EL (cell line): Measurements from ENCODE around the gene HSPA8.
"Not testable (repeated sequence)": the region's sequence is repeated elsewhere in the genome, so short reads cannot be mapped to it uniquely, and the experiment has no call there.

Experiments used
- DNase-seq: peaks from one replicate; pipeline ENCODE4 v3.0.0-alpha.2; 2016

Gene HSPA8

DNA sequence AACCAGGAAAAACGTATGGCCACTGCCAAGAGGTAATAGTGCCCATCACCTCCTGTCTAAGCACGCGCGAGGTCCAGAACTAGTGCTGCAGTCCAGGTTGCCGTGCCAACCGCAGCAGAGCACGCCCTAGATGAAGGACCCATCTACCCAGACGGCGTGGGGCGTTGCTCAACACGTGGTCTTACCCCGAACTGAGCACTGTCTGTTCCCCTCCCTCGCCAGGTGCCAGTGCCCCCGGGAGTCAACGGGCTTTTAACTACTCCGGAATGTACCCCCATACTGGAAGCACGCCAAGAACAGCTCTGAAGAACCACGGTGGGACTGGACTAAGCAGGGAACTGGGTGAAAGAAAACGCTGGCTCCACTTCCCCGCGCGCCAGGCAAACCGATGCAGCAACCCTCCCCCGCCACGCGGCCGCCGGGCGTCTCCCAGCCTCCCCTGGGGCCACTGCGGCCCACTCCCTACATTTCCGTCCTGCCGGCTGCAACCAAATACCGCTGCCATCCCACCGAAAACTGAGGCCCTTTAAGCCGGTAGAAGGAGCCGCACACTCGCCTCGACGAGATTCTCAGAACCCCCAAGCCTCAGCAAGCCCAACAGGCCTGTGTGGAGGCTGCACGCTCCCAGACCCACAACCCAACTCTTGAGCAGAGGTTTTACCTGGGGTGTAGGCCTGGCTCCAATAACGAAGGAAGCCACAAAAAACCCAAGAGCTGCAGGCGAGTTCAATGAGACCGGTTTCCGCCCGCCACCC, at the start of gene HSPA8:
TSS of gene HSPA8 (minus strand) at position 734 of the 755 bp plus-strand sequence. CDS start 812 bp downstream, outside the sequence.
- peak; percentile 62 for DNase-seq

DNA sequence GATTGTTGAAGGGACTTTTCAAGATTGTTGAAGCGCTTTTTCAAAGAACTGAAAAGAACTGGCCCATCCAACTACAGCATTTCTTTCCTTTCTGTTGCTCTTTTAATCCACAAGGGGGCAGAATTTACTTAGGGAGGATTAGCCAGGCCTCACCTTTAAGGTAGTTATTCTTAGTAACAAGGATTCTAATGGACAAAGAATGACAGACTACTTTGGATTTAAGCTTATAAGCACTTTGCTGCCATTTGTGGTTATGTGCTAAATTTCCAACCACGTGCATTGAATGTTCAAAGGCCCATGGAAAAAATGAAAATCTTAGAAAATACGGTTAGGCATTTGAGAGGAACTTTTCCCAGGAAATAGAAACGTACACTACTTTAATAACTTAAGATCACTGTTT, 49.5 kb upstream of the HSPA8 start:
- DNase-seq = peak; percentile 54

DNA sequence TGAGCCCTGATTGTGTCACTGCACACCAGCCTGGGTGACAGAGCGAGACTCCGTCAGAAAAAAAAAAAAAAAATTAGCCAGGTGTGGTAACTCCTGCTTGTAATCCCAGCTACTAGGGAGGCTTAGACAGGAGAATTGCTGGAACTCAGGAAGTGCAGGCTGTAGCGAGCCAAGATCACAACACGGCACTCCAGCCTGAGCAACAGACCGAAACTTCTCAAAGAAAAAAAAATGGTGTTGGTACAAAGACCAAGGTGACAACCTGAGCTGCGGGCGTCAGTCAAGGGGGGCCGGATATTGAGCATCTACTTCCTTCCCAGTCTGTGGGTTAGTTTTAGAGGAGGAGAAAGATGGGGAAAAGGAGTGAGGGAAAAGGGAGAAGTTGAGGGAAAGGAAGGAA, 48.5 kb upstream of the HSPA8 start:
- no peak for DNase-seq

DNA sequence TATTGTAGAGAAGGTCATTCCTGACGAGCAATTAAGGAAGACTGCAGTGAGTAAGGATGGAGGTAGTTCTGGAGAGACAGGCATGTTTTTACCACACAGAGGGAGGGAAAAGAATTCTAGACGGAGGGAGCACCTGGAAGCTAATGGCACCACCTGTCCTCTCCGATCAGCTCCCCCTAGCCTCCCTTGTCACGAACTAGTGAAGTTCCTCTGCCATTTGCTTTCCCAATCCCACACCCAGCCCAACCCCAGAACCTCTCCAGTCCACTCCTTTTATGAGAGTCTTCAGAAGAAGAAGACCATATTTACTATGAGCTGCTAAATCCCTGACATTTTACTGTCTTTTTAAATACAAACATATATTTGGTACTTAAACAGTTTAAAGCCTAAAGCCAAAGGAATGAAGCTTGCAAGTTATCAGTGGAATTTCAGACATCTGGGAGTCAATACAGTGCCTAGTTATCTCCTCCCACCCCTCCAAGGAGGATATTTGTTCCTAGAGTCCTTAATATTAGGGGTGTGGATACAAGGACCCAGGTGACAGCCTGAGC, 46.1 kb upstream of the HSPA8 start:
- DNase-seq = no peak

DNA sequence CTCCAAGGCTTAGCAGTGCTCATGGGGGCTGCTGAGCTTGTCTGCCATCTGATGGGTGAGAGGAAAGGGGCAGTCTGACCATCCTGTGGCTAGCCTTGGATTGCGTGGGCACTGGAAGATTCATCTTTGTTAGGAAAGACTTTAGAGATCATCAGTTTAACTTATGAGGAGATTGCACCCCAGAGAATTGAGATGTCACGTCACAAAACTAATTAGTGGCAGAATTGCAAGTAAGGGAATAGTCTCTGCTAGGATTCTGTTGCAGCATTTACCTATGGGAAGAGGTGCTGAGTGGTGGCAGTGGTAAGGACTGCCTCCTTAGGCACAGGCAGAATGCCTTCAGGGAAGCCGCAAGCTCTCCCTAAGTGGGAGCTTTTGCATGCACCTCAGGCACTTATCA, 42.8 kb upstream of the HSPA8 start:
- no peak for DNase-seq

DNA sequence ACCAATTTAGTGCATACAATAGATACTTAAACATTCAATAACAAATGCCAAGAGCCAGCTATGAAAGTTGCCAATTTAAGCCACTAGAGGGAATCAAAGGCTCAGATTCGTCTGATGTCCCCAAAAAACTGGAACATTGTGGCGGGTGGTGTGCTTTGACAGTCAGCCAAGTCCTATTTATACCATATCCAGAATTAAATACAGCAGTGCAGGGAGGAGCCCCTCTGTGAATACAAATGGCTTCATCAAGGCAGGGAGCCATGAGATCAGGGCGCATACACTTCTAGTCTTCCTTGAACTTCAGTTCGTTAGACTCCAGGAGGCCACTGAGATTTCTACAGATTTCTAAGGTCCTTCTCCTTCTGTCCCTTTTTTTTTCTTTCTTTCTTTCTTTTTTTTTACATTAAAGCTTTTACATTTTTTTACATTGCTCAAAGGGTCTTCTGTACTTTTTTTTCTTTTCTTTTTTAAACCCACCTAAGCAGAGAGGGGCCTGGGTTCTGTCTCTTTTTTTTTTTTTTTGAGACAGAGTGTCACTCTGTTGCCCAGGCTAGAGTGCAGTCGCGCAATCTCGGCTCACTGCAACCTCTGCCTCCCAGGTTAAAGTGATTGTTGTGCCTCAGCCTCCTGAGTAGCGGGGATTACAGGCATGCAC, 41.5 kb upstream of the HSPA8 start:
- peak; percentile 65 for DNase-seq

DNA sequence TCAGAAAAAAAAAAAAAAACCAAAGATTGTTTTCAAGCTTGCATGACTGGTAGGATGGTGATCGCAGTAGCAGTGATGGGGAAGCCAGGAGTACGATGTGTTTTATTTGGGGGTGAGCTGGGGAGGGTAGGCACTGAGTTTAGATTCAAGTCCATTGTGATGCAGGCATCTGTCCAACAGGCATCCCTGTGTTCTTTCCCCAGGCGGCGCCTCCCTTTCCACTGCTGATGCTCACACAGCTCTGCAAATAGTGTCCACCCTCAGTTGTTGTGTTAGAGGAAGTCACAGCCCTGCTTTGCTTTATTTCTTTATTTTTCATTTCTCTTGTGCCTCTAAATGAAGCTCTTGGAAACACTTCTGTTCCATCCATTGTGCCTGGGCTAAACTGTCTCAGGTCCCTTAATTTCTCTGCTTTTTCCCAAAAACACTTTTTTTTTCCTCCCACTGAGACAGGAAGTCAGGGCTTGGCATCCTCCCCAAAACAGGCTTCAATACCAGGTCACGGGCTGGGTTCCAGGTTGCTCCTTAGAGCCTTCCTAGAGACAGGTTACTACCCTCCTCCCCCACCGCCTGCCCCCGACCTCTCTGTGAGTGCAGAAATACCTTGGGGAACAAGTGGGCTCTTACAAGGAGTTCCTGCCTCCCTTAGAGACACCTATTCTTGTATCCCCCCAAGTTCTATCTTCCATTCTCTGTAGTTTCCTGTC, 38.6 kb upstream of the HSPA8 start:
- DNase-seq = no peak

DNA sequence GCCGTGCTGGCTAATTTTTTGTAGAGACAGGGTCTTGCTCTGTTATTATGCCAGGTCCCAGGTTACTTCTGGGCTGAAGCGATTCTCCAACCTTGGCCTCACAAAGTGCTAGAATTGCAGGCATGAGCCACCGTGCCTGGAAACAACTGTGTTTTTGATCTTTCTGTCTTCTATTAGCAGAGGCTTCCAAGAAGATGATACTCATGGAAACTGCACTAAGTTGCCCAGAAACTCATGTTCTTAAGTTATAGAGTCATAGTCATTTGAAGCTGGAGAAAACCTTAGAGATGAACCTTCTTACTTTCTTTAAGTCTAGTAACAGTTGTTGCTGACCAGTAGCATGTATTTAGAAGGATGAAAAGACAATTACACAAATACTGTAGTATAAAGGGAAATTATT, 37.1 kb upstream of the HSPA8 start:
- DNase-seq = no peak

DNA sequence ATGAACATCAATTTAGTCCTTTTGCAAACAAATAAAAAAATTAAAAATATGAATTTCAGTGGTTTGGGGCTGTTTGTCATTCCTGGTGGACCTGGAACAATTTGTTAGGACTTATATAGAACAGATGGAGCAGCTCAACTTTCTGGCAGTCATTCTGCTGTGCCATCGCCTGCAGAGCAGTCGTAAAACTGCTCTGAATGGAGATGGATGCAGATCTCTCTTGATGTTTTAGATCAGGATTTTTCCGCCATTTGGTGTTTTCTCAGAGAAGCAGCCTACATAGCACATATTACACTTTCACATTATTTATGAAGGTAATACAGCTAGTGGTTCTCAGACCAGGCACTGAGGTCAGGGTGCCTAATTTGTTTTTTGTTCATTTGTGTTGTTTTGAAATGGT, 31.8 kb upstream of the HSPA8 start:
- DNase-seq = no peak

DNA sequence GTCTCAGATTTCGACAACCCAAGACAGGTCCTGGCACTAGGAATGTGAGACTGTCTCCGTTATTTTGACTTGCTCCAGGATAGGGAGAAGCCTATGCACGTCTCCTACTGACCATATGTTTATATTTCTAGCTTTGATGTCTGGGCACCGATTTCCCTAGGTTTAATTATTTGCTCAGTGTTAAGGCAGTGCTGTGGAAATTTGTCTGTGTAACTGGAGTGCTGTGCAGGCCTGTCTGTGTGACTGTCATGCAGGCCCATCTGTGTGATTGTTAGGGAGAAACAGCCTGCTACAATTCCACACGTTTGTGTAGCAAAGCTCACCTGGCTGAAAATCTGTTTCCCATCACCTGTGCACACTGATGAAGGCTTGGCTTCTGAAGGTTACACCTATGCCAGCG, 29.6 kb upstream of the HSPA8 start:
- no peak for DNase-seq

DNA sequence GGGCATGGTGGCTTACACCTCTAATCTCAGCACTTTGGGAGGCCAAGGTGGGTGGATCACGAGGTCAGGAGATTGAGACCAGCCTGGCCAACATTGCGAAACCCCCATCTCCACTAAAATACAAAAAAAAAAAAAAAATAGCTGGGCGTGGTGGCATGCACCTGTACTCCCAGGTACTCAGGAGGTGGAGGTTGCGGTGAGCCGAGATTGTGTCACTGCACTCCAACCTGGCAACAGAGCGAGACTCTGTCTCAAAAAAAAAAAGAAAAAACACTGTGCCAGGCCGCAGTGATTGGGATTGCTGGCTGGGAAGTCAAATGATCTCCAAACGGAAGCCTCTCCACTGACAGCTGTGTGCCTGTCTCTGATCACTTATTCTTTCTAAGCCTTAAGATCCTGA, 28.2 kb upstream of the HSPA8 start:
- not testable (repeated sequence) for DNase-seq

DNA sequence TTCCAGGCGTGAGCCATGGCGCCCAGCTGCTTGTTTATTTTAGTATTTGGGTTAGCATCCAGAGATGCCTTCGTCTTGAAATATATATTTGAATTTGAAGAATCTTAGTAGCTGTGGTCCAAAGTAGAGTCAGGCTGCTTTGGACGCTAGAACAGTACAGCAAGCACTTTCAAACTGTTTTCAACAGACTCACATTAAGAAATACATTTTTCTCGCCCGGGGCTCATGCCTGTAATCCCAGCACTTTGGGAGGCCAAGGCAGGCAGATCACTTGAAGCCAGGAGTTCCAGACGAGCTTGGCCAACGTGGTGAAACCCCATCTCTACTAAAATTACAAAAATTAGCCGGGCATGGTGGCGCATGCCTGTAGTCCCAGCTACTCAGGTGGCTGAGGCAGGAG, 27.0 kb upstream of the HSPA8 start:
- DNase-seq = not testable (repeated sequence)

DNA sequence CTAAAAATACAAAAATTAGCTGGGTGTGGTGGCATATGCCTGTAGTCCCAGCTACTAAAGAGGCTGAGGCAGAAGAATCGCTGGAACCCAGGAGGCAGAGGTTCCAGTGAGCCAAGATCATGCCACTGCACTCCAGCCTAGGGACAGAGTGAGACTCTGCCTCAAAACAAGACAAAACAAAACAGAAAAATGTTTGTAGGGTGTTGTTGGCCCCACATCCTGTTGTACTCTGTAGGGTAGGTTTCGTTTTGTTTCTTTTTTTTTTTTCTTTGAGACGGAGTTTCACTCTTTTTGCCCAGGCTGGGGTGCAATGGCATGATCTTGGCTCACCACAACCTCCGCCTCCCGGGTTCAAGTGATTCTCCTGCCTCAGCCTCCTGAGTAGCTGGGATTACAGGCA, 25.7 kb upstream of the HSPA8 start:
- DNase-seq = not testable (repeated sequence)

DNA sequence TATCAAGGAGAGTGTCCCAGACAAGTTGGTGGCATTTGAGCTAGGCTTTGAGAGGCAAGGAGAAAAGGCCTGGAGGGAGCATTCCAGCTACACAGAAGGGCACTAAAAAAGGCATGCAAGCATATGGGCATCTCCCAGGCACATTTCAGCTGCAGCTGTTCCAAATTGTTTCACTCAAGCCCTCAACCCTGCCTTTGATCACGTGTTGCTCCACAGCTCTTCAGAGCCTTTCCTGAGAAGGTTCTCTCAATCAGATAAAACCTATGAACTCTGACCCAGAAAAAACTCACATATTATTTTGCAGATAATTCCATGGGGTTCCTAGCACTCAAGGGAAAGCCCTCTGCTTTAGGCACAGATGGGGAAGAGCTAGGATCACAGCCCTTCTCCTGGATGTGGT, 24.4 kb upstream of the HSPA8 start:
- DNase-seq = no peak

DNA sequence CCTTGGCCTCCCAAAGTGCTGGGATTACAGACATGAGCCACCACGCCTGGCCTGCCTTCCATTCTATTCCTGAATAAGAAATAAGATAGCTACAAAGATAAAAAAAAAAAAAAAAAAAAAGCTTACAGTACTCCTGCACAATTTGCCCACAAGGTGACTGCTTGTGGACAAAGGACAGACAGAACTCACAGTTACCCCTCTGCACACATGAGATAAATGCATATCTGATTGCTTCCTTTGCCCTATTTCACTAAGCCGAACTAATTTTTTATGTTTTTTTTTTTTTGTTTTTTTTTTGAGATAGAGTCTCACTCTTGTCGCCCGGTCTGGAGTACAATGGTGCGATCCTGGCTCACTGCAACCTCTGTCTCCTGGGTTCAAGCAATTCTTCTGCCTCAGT, 23.6 kb upstream of the HSPA8 start:
- no peak for DNase-seq

DNA sequence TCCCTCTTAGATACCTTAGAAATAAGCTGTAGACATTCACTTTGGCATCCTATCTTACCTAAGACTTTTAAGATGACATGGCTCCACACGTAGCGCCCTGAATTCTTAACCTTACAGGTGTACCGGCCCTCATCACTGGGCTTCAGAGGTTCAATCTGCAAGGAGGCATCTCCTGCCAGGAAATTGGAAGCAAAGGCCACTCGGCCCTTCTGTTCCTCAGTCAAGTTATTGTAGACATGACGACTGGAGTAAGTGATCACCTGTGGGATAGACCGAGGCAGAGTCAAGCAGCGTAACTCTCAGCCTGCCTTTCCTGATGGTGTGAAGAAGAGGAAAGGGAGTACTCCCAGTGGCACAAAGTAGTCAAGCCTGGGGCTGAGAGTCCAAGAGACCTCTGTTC, 22.5 kb upstream of the HSPA8 start:
- DNase-seq = no peak

DNA sequence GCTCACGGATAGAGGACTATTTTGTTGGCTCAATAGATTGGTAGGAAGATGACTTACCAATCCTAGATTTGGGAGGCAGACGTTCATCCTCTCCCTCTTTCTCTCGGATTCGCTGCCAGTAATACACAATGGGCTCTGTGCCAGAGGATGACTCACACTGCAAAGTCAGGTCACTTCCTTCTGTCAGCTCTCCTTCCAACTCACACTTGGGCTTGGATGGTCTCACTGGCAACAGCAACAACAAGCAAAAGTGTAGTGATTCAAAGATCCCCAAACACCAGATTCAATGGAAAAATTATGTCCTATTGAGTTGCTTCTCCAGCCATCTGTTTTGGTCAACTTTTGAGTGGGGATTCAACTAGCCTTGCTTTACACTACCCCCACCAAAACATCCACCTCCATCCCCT, 21.7 kb upstream of the HSPA8 start:
- peak; percentile 95 for DNase-seq

DNA sequence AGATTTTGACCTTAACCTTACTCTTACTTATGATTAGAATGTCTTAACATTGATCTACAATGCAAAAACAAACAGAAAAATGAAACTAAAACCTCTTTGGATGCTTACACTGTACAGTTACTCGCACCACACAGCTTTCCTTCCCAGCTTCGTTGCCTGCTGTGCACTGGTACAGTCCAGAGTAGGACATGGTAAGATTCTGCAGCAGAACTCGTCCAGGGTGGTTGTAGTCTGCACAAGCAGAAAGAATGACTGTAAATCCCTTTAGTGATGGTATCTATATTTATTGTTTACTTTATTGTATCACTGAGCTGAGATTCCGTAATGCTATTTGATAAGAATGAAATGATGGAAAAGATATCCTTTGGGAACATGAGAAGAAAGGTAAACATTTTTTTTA, 21.0 kb upstream of the HSPA8 start:
- DNase-seq = no peak

DNA sequence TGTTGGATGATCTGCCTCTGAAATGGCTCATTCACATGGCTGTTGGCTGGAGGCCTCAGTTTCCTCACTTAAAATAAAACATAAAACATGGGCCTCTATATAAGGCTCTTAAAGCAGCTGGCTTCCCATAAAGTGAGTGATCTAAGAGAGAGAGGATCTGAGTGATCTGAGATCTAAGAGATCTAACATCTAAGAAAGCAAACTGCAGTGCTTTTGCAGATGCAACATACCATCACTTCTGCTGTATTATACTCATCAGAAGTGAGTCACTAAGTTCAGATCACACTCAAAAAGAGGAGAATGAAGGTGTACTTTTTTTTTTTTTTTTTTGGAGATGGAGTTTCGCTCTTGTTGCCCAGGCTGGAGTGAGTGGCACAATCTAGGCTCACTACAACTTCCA, 18.1 kb upstream of the HSPA8 start:
- no peak for DNase-seq

DNA sequence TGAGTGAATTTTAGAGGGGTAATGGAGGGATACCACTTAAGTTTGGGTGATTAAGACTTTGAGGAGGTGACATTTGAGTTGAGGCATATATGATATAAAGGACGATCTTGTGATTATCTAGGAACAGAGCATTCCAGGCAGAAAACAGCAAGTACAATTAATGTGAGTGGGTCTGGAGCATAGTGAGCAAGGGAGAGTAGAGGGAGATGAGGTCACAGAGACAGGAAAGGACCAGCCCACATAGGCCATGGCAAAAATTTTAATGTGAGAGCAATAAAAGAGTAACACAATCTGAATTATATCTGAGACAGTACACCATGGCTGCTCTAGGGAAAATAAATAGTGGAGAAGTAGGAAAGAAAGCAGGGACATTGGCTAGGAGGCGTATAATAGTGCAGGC, 14.5 kb upstream of the HSPA8 start:
- no peak for DNase-seq

DNA sequence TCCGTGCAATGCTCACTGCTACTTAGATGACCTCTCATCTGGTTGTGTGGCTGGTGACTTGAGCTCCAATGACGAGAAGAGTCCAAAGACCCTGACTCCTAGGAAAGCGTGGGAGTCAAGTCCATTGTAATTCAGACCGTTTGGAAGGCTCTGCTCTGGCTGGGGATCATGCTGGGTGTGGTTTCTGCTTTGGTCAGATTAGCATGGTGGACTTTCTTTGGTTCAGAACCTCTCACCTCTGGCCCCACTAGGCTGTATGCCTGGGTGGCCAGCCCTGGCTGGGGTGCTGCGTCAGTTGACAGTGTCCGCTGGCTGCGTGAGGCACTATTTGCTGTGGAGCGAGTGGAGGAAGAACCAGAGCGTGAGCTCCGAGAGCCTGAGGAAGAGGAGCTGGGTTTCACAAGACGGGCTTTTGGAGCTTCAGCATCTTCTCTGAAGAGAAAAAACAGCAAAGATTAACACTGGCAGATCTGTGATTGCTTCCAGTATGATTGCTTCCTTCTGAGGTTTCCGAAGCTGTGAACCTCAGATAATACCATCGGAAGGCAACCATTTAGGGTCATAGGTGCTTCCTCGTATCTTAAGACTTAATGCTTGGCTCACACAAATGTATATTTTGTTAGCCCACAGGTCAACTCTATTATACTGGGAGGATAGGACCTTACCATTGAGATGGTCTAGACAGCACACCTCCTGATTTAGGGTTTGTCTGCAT, 11.6 kb upstream of the HSPA8 start:
- no peak for DNase-seq

DNA sequence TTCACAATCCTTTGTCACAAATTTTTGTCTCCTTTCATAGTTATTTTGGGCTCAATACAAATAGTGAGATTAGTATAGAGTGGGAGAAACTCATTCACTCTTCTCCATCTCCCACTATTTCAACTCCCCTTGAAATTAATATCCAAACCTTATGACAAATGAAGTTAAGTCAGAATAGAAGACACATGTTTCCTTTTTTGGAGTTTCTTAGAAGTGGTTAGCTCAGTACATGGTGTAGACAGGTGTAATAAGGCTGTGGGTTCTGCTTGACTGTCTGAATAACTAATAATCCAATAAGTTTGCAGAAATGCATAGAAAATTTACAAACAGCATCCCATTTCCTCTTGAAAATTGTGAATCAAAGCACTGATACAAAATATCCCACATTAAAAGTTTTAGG, 10.8 kb upstream of the HSPA8 start:
- no peak for DNase-seq

DNA sequence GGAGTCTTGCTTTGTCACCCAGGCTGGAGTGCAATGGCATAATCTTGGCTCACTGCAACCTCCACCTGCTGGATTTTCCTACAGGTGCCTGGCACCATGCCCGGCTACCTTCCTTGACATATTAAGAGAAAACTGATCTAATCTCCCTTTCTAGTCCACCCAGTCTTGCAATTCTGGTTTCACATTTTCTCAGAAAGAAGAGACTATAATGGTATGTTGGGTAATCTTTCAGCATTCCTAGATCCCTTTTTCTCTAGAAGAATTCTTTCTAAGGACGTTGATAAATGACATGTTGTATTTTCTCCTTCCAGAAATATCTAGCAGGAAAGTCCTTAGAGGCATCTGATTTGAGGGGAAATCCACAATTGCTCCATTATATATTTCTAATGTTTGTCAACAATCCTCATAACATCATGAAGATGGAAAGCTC, 10.4 kb upstream of the HSPA8 start:
- DNase-seq = no peak
